ENCODE results near the gene BTNL2.

DNA sequence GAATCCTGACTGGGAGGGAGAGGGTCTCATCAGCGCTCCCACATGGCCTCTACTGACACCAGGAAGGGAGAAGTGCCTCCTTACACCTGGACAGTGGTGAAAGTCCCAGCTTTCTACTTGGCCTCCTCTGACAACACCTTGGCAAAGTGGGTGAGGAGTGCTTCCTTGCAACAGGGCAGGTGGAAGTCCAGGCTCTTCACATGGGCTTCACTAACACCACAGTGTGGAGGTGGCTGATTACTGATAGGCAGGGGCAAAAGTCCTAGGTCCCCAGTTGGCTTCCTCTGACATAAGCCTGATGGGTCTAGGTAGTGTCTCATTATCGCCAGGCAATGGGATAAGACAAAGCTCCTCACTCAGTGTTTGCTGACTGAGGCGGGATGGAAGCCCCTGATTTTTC lies 23.2 kb upstream of the BTNL2 start:
- TF ChIP-seq, protein P1, sequence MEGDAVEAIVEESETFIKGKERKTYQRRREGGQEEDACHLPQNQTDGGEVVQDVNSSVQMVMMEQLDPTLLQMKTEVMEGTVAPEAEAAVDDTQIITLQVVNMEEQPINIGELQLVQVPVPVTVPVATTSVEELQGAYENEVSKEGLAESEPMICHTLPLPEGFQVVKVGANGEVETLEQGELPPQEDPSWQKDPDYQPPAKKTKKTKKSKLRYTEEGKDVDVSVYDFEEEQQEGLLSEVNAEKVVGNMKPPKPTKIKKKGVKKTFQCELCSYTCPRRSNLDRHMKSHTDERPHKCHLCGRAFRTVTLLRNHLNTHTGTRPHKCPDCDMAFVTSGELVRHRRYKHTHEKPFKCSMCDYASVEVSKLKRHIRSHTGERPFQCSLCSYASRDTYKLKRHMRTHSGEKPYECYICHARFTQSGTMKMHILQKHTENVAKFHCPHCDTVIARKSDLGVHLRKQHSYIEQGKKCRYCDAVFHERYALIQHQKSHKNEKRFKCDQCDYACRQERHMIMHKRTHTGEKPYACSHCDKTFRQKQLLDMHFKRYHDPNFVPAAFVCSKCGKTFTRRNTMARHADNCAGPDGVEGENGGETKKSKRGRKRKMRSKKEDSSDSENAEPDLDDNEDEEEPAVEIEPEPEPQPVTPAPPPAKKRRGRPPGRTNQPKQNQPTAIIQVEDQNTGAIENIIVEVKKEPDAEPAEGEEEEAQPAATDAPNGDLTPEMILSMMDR (conservative IDR thresholded peaks at IDR 0.05): no peak
- no peak for TF ChIP-seq ZFX (IDR thresholded peaks at IDR 0.05)

Data from C4-2B (cell line).